Measurements from ENCODE around the gene ISLR. TPM values are rescaled to one million over a fixed set of nuclear protein-coding genes. Genes with fewer than 3 reads are reported as not detected.

The ISLR gene
- total and polyA plus RNA-seq, 9 of the 15 experiments (the other 6 are each of a cell fraction or from before 2014, with no cell fraction given), result not detected

DNA sequence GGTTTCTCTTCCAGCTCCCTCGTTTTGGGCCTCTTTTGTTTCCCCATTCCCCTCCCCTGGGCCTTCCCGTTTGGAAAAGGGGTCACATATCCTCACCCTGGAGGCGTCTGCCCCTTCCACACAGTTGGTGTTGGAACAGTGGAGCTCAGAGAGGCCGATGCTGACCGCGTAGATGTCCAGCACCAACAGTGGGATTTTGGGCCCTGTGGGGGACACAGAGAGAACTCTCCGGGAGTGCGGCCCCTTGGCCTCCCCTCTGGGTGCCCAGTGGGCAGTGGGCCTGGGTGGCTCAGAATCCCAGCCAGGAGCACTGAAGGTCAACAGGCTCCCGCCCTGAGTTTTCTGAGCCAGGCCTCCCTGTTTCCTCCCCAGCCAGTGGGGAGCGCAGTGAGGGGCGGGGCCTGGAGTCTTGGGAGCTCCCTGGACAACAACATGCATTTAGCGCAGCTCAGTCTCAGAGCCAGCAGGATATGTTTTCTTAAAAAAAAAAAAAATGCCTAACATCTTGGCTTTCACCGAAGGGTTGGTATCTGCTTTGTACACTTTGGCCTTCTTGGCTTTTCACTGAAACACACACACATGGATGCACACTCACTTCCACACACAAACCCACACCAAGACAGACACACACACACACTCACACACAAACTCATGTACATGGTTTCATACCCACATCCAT lies 670 bp upstream of the ISLR start (continued):
- TF ChIP-seq BRF1 (IDR thresholded peaks at IDR 0.05; ENCODE audit: borderline replicate concordance, extremely low read depth, insufficient read length), result no peak

DNA sequence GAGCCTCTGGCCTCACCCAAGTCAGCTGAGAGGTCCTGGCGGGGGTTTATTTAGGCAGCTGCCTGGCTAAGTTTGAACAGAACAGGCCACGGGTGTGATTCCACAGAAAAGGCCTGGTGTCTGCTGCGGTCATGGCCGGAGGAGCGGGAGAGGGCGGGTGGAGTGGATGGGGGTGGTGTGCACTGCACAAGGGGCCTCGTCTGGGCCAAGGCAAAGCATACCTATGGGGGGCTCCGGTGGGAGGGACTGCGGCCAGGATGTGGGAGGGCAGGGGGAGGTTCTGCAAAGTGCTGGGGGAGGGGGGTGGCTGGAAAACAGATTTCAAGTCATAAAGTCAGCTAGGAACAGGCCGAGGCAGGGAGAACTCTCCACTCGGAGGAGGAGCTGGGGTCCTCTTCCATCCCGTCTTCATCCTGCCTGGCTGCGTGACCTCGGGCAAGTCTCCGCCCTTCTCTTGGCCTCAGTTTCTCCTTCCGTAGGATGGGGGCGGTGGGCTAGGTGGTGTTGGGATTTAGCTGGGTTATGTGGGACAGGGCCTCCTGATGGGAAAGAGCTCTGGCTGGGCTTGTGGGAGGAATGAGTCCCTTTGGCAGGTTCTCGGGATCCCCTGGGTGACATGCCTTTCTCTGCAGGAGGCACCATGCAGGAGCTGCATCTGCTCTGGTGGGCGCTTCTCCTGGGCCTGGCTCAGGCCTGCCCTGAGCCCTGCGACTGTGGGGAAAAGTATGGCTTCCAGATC lies 878 bp downstream of the ISLR start:
- Histone ChIP-seq H3K4me3 (no peak overlapping the region), H3K27me3 (ENCODE audit: control insufficient read depth in 2 of 2, insufficient read depth in 2 of 2, low read length in 2 of 2) (peaks cover 27 to 78% of the 10 kb centered on the region in 2 experiments; a peak in 4 of 5 replicates), H2AFZ (ENCODE audit: low read depth, low read length) (no peak overlapping the region), H3K9ac (ENCODE audit: insufficient read depth in 1 of 2, low read depth in 2 of 2, low read length in 2 of 2) (no peak overlapping the region), H3K36me3 (ENCODE audit: control insufficient read depth, insufficient read depth, low read length) (no peaks in the 10 kb centered on the region), H4K20me1 (replicated peaks; ENCODE audit: control insufficient read depth, insufficient read depth, low read length) (peaks cover 12% of the 10 kb centered on the region), H3K9me1 (ENCODE audit: control insufficient read depth, insufficient read depth, low read length) (no peaks in the 10 kb centered on the region), H3K9me3 (replicated peaks; ENCODE audit: control insufficient read depth, insufficient read depth, low read depth, low read length) (no peaks in the 10 kb centered on the region), H3K4me2 (ENCODE audit: insufficient read depth, low read length) (no peak overlapping the region), H3K27ac (ENCODE audit: extremely low read depth, low read depth, low read length) (no peak overlapping the region), H3K4me1 (replicated peaks in 1 of 2; ENCODE audit: control insufficient read depth in 2 of 2, insufficient read depth in 2 of 2, low read length in 2 of 2) (peaks cover 0 to 15% of the 10 kb centered on the region in 2 experiments; a peak in 2 of 5 replicates), H3K79me2 (ENCODE audit: control insufficient read depth, insufficient read depth, low read length) (no peaks in the 10 kb centered on the region)
- POLR2A ChIA-PET, result no interaction called here
- DNase-seq (ENCODE audit: extremely low read depth in 1 of 4, low spot score in 3 of 4) (no peak), ATAC-seq (no peak), FAIRE-seq (no peak)
- WGBS (ENCODE audit: insufficient coverage, low coverage, missing lambda C conversion rate), result 1% methylated on average over 16 of the region's 20 CpGs
- intact Hi-C loops (cut with micrococcal nuclease), result no loop called here
- no TSS peak for BruUV-seq (replicated peaks)
- CTCF ChIA-PET (ENCODE audit: low intra/inter-chr PET ratio), result no interaction called here
- in situ Hi-C loops (cut with MboI), result no loop called here
- TF ChIP-seq SP2 (IDR thresholded peaks at IDR 0.05; ENCODE audit: extremely low read depth, low read depth, low read length, poor library complexity, severe bottlenecking) (no peak), ZNF253 (CRISPR knock-in tag; conservative IDR thresholded peaks at IDR 0.05) (no peak), ZBED1 (IDR thresholded peaks at IDR 0.05) (no peak), AFF4 (CRISPR knock-in tag; IDR thresholded peaks at IDR 0.05) (no peak), TGIF2 (CRISPR knock-in tag; IDR thresholded peaks at IDR 0.05) (no peak), FIP1L1 (IDR thresholded peaks at IDR 0.05; ENCODE audit: low read depth, low read length, poor library complexity, severe bottlenecking) (no peak), TCF3 (CRISPR knock-in tag; IDR thresholded peaks at IDR 0.05) (no peak), RFX5 (IDR thresholded peaks at IDR 0.05; ENCODE audit: low read depth, low read length) (no peak), STAG1 (CRISPR knock-in tag; IDR thresholded peaks at IDR 0.05; ENCODE audit: borderline replicate concordance) (no peak), C11orf30 (IDR thresholded peaks at IDR 0.05; ENCODE audit: low read depth) (no peak), NFATC3 (IDR thresholded peaks at IDR 0.05) (no peak), FOXJ3 (CRISPR knock-in tag; IDR thresholded peaks at IDR 0.05) (no peak), HMGN3 (IDR thresholded peaks at IDR 0.05; ENCODE audit: borderline replicate concordance, extremely low read depth, insufficient read length, low read depth, low read length) (no peak), ARID1B (IDR thresholded peaks at IDR 0.05) (no peak)
